ENCODE measurements around the gene TNS2.
"Not testable (repeated sequence)": the region's sequence is repeated elsewhere in the genome, so short reads cannot be mapped to it uniquely, and the experiment has no call there.

The TNS2 gene

GRCh38 chr12:53096089-53096741 lies 46.4 kb downstream of the TNS2 start:
- no peak for DNase-seq (ENCODE audit: low spot score)

DNA sequence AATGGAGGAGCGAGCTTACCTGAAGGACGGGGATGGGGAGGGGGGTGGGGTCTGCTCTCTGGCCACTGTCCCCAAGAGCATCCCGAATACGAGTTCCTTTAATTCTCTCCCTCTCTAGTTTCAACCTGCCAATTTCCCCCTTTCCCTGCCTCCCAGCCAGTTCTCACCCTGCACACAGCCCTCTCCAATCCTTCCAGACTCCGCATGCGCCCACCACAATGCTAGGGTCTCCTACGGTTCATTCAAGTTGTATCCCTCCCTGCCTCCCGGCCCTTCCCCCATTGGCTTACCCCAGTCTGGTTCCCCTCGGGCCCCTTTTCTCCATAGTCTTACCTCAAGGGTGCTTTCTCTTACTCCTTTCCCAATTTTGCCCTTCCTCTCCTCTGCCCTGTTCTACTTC lies 46.9 kb downstream of the TNS2 start:
- DNase-seq (ENCODE audit: low spot score) = no peak

- DNase-seq (ENCODE audit: low spot score) = peak; percentile 47
These were observed 47.3 kb downstream of the TNS2 start for GRCh38 chr12:53097207-53097563.

- DNase-seq (ENCODE audit: low spot score) = peak; percentile 79
These were observed 47.9 kb downstream of the TNS2 start, which contains the start of gene IGFBP6 for GRCh38 chr12:53097564-53098353. Gene IGFBP6, plus strand, starts transcription at chr12:53097667. Its CDS starts 51 bp downstream, at chr12:53097718.

GRCh38 chr12:53098354-53098981 lies 48.6 kb downstream of the TNS2 start:
- peak; percentile 91 for DNase-seq (ENCODE audit: low spot score)

- DNase-seq (ENCODE audit: low spot score) = peak; percentile 99
These were observed 49.4 kb downstream of the TNS2 start for GRCh38 chr12:53099071-53099882.

- no peak for DNase-seq (ENCODE audit: low spot score)
These were observed 50.7 kb downstream of the TNS2 start for GRCh38 chr12:53100466-53101151.

DNA sequence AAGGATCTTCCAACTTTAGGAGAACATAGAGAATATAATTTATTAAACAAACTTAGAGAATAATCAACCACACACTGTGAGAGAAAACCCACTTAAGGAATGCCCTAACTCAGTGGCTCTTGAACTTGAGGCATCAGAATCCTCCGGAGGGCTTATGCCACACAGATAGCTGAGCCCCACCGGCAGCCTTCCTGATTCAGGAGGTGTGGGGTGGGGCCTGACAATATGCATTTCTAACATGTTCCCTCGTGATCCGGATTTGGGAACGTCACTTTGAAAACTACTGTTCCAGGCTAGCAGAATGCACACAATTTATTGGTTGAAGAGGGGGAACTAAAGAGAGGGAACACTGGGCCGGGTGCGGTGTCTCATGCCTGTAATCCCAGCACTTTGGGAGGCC lies 51.4 kb downstream of the TNS2 start:
- no peak for DNase-seq (ENCODE audit: low spot score)

- DNase-seq (ENCODE audit: low spot score) = no peak
These were observed 52.3 kb downstream of the TNS2 start for GRCh38 chr12:53101931-53102781.

- DNase-seq (ENCODE audit: low spot score) = no peak
These were observed 53.3 kb downstream of the TNS2 start, which contains the start of gene SOAT2 for GRCh38 chr12:53102883-53103807. Gene SOAT2, plus strand, starts transcription at chr12:53103486. Its CDS starts 92 bp downstream, at chr12:53103578.

DNA sequence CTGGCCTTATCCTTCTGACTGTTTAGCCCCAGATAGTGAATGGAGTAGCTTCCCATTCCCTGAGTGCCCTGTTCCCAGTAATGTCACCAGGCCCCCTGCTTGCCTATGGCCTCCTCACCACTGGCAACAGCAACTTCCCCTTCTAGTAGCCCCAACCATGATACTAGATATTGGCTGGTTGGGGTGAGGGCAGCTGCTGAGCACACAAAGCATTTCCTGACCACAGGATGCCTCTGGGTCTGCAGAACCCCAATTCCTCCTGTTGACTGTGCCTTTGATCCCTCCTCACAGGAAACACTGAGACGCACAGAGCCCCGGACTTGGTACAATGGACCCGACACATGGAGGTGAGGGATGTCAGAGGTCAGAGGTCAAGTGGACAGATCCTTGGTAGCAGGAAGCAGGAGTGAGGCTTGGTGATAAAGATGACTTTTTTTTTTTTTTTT lies 54.0 kb downstream of the TNS2 start:
- no peak for DNase-seq (ENCODE audit: low spot score)

DNA sequence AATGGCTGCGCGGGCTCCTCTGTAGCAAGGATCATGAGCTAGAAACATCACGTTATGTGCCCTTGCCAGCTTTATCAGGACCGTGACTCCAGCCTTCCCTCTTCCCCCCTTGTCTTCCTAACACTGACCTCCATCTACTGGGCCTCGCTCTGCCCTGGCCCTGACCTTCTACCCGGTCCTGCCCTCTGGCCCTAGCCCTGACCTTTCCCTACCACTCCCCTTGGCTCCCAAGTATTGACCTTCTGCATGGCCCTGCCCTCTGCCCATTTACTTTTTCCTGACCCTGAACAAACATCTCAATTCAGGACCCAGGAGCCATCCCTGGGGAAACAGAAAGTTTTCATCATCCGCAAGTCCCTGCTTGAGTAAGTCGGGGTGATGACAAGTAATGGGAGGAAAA lies 55.4 kb downstream of the TNS2 start:
- DNase-seq (ENCODE audit: low spot score) = no peak

- DNase-seq (ENCODE audit: low spot score) = no peak
These were observed 56.0 kb downstream of the TNS2 start for GRCh38 chr12:53105712-53106439.

GRCh38 chr12:53107122-53107521 lies 57.3 kb downstream of the TNS2 start:
- DNase-seq (ENCODE audit: low spot score) = no peak

- not testable (repeated sequence) for DNase-seq (ENCODE audit: low spot score)
These were observed 62.6 kb downstream of the TNS2 start for GRCh38 chr12:53112431-53112830.

DNA sequence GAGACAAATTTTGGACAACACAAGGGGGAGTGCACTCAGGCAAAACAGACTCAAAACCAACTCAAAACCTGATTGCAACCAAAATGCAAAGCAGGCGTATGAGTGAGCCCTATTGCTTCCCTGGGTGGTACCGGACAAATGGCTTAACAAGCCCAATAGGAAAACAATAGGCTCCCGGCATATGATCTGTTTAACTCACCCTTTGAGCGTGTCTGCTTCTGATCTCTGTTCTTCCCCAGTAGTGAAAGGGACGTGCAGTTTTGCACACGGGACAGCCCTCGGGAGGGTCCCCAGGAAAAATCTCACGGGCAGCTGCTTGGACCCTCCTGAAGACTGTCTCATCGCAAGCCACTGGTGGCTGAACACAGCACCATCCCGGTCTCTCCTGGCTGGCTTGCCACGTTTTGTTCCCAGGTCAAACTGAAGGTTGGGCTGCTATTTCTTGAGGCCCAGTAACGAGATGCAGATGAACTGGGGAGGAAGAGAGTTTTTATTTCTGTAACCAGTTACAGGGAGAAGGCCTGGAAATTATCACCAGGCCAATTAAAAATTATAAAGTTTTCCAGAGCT lies 63.4 kb downstream of the TNS2 start:
- no peak for DNase-seq (ENCODE audit: low spot score)

- no peak for DNase-seq (ENCODE audit: low spot score)
These were observed 64.1 kb downstream of the TNS2 start for GRCh38 chr12:53113951-53114350.

Measured in RKO (cell line).